IMR-90 (cell line): ENCODE results near the gene RPTOR. TPM values are rescaled to one million over a fixed set of nuclear protein-coding genes. Genes with fewer than 3 reads are reported as not detected.
A peak's percentile ranks its signal among the peaks of the same experiment; 100 is the strongest.

Experiments
- ATAC-seq: fragments of 200-7000 bp; cut with Tn5 transposase; 2 replicates; pipeline ENCODE4 v1.9.1; 2020; ENCODE audit warnings: low read depth, mild to moderate bottlenecking, moderate library complexity
- BruUV-seq: library from RNA; stranded (reverse); fragments of 400-500 nt; replicated peaks from 2 replicates; lab custom pipeline; 2021; lab: Mats Ljungman, UMichigan
- CTCF ChIA-PET: fragments of 300-600 bp; formaldehyde crosslinking; extraction: SDS; loops from one replicate; lab custom pipeline; 2021; ENCODE audit warnings: antibody characterized with exemption; lab: Yijun Ruan, JAX
- POLR2A ChIA-PET: fragments of 300-600 bp; sonication (Branson Sonifier 250); formaldehyde crosslinking; loops from one replicate; lab custom pipeline; 2022; ENCODE audit warnings: antibody characterized with exemption; ENCODE audit not compliant: unreplicated experiment; lab: Charles Lee
- DNase-seq: peaks from one replicate; pipeline ENCODE4 v3.0.0; 2013
- H2AFZ ChIP-seq: replicated peaks from 2 replicates; pipeline ENCODE3; 2013; ENCODE audit warnings: low read length, mild to moderate bottlenecking; ENCODE audit not compliant: poor library complexity
- H2AK5ac ChIP-seq: 2 replicates; pipeline ENCODE4 v1.6.1; 2013; ENCODE audit warnings: low read depth, low read length, inconsistent platforms
- H2AK9ac ChIP-seq: replicated peaks from 2 replicates; pipeline ENCODE3; 2013; ENCODE audit warnings: mild to moderate bottlenecking, low read depth, low read length, moderate library complexity; ENCODE audit not compliant: poor library complexity
- H2BK120ac ChIP-seq: 2 replicates; pipeline ENCODE4 v1.6.1; 2013; ENCODE audit warnings: low read depth, low read length, inconsistent platforms
- H2BK15ac ChIP-seq: 3 replicates; pipeline ENCODE4 v1.6.1; 2013; ENCODE audit warnings: low read depth, low read length, inconsistent platforms
- H2BK20ac ChIP-seq: 2 replicates; pipeline ENCODE4 v1.6.1; 2013; ENCODE audit warnings: low read depth, mild to moderate bottlenecking, inconsistent platforms, low read length, moderate library complexity
- H2BK5ac ChIP-seq: 2 replicates; pipeline ENCODE4 v1.6.1; 2013; ENCODE audit warnings: mild to moderate bottlenecking, low read depth, low read length, inconsistent platforms; ENCODE audit not compliant: poor library complexity, severe bottlenecking
- H3K14ac ChIP-seq: replicated peaks from 2 replicates; pipeline ENCODE4 v1.6.1; 2013; ENCODE audit warnings: low read depth, low read length, inconsistent platforms
- H3K18ac ChIP-seq: 2 replicates; pipeline ENCODE4 v1.6.1; 2013; ENCODE audit warnings: low read depth, low read length, control low read depth
- H3K23ac ChIP-seq: 2 replicates; pipeline ENCODE4 v1.6.1; 2013; ENCODE audit warnings: low read depth, low read length, inconsistent platforms
- H3K27ac ChIP-seq: 2 replicates; pipeline ENCODE4 v1.5.1; 2013; ENCODE audit warnings: mild to moderate bottlenecking, control low read depth, low read length; ENCODE audit not compliant: insufficient read depth
- H3K27me3 ChIP-seq: 2 replicates; pipeline ENCODE4 v1.6.1; 2013; ENCODE audit warnings: low read length; ENCODE audit not compliant: control insufficient read depth, insufficient read depth
- H3K36me3 ChIP-seq: 2 replicates; pipeline ENCODE4 v1.6.1; 2013; ENCODE audit warnings: low read length, mixed read lengths; ENCODE audit not compliant: control insufficient read depth, insufficient read depth
- H3K4ac ChIP-seq: 2 replicates; pipeline ENCODE4 v1.6.1; 2013; ENCODE audit warnings: low read depth, low read length, inconsistent platforms
- H3K4me1 ChIP-seq: 2 replicates; pipeline ENCODE4 v1.6.1; 2013; ENCODE audit warnings: low read length, mixed read lengths; ENCODE audit not compliant: control insufficient read depth, insufficient read depth
- H3K4me2 ChIP-seq: 2 replicates; pipeline ENCODE4 v1.6.1; 2013; ENCODE audit warnings: low read depth, mild to moderate bottlenecking, control low read depth, low read length, moderate library complexity
- H3K4me3 ChIP-seq: 2 replicates; pipeline ENCODE4 v1.5.1; 2013; ENCODE audit warnings: low read depth, mild to moderate bottlenecking, control low read depth, low read length, moderate library complexity; ENCODE audit not compliant: insufficient read depth
- H3K56ac ChIP-seq: 2 replicates; pipeline ENCODE4 v1.6.1; 2013; ENCODE audit warnings: low read length, inconsistent platforms; ENCODE audit not compliant: insufficient read depth; ENCODE audit errors: extremely low read depth
- H3K79me1 ChIP-seq, 2 experiments: 2 replicates each; pipeline ENCODE4 v1.6.1; 2013; ENCODE audit warnings: low read length in 2 of 2, inconsistent platforms in 1 of 2, low read depth in 1 of 2
- H3K9ac ChIP-seq: 2 replicates; pipeline ENCODE4 v1.6.1; 2013; ENCODE audit warnings: low read depth, low read length, control low read depth
- H3K9me1 ChIP-seq: 2 replicates; pipeline ENCODE4 v1.6.1; 2013; ENCODE audit warnings: low read length, inconsistent platforms; ENCODE audit not compliant: insufficient read depth
- H3K9me3 ChIP-seq: 2 replicates; pipeline ENCODE4 v1.6.1; 2013; ENCODE audit warnings: low read length; ENCODE audit not compliant: control insufficient read depth, insufficient read depth
- H4K20me1 ChIP-seq: 2 replicates; pipeline ENCODE4 v1.6.1; 2013; ENCODE audit warnings: low read length, inconsistent platforms; ENCODE audit not compliant: insufficient read depth
- H4K5ac ChIP-seq: 2 replicates; pipeline ENCODE4 v1.6.1; 2013; ENCODE audit warnings: mild to moderate bottlenecking, low read depth, low read length, control low read depth
- H4K8ac ChIP-seq, 2 experiments: 2 replicates each; pipeline ENCODE4 v1.6.1; 2013; ENCODE audit warnings: low read depth in 2 of 2, low read length in 2 of 2, control low read depth in 1 of 2, inconsistent platforms in 1 of 2
- H4K91ac ChIP-seq: 2 replicates; pipeline ENCODE4 v1.6.1; 2013; ENCODE audit warnings: low read depth, low read length, inconsistent platforms; ENCODE audit not compliant: insufficient read depth
- FOS ChIP-seq: fragments of 150-350 bp; IDR thresholded peaks from 2 replicates; pipeline ENCODE4 v1.6.1; 2016; ENCODE audit warnings: low read depth, low read length
- WGBS, 2 experiments: methylation state at CpG; one replicate each; pipeline versions ENCODE4 v1.1.5 to v1.1.7; 2013; ENCODE audit warnings: missing lambda C conversion rate in 2 of 2; ENCODE audit not compliant: insufficient read length in 1 of 2; ENCODE audit errors: extremely low coverage in 2 of 2; 5-methylcytosine and 5-hydroxymethylcytosine counted together
- dilution Hi-C: fragments of 300-500 bp; cut with HindIII; formaldehyde crosslinking; loops from one replicate; pipeline ENCODE4 v1.14.3; 2018; ENCODE audit warnings: low sequenced_read_pairs; ENCODE audit not compliant: unreplicated experiment
- in situ Hi-C: fragments of 300-500 bp; cut with MboI; formaldehyde crosslinking; loops from 3 replicates; pipeline ENCODE4 v1.14.3; 2019; ENCODE audit warnings: low sequenced_read_pairs, inconsistent platforms, mixed read lengths
- intact Hi-C: fragments of 100-400 bp; cut with micrococcal nuclease; formaldehyde crosslinking; loops from 2 replicates; pipeline ENCODE4 v1.10.0; 2022
- polyA plus RNA-seq, 3 experiments: library from polyadenylated mRNA; depleted of rRNA; stranded (reverse); fragments of >200 nt; gene quantifications; 2 replicates each; pipeline ENCODE4 v1.2.3, GENCODE V29; 2012; ENCODE audit warnings: low replicate concordance in 1 of 3
- total RNA-seq: library from RNA; depleted of rRNA; stranded (reverse); fragments of >200 nt; gene quantifications from 2 replicates; pipeline ENCODE4 v1.2.3, GENCODE V29; 2012

The RPTOR gene
- total and polyA plus RNA-seq, 2 of the 4 experiments (the other 2 are of a cell fraction), result 10.8 to 14.7 TPM

GRCh38 chr17:80621335-80621996, 76.8 kb downstream of the RPTOR start:
- Histone ChIP-seq H2AK9ac (no peak overlapping the region), H2BK20ac (no peak overlapping the region), H3K14ac (no peak overlapping the region), H3K4me2 (no peak overlapping the region), H3K4ac (no peak overlapping the region; the same call in 1 of the 2 replicates), H4K5ac (no peak overlapping the region), H3K27ac (no peak overlapping the region), H4K20me1 (peaks cover 17% of the 10 kb centered on the region), H3K9ac (no peak overlapping the region), H2BK15ac (no peak overlapping the region), H3K18ac (no peak overlapping the region), H3K9me1 (peaks cover 12% of the 10 kb centered on the region), H2BK5ac (no peak overlapping the region), H2AFZ (no peak overlapping the region), H3K79me1 (peaks cover 21 to 60% of the 10 kb centered on the region in 2 experiments), H3K9me3 (no peaks in the 10 kb centered on the region), H2BK120ac (no peak overlapping the region), H3K23ac (no peak overlapping the region), H3K56ac (no peak overlapping the region), H3K4me1 (peaks cover 5% of the 10 kb centered on the region; the same call in 1 of the 2 replicates), H3K4me3 (no peak overlapping the region), H4K8ac (no peak overlapping the region), H3K27me3 (no peaks in the 10 kb centered on the region), H2AK5ac (peak overlapping the region; percentile 56; the same call in 1 of the 2 replicates), H4K91ac (no peak overlapping the region), H3K36me3 (peaks cover 3% of the 10 kb centered on the region)
- DNase-seq, result no peak
- CTCF ChIA-PET, result no interaction called here
- intact Hi-C loops (no loop called here), dilution Hi-C loops (no loop called here), in situ Hi-C loops (no loop called here)
- ATAC-seq, result no peak
- POLR2A ChIA-PET, result no interaction called here
- BruUV-seq, result no TSS peak
- WGBS, 2 experiments, result 98% methylated on average over 8 of the region's 25 CpGs; no CpG with 5 or more reads in 1 of the 2 experiments
- no peak for TF ChIP-seq FOS
